NB4 (cell line): Measurements from ENCODE around the gene ALKBH8.
"Not testable (repeated sequence)": the region's sequence is repeated elsewhere in the genome, so short reads cannot be mapped to it uniquely, and the experiment has no call there.

Source experiments
- DNase-seq: peaks from one replicate; pipeline ENCODE4 v3.0.0; 2010; ENCODE audit warnings: low read depth
- H3K4me3 ChIP-seq: one replicate; pipeline ENCODE4 v1.5.1; 2011; ENCODE audit warnings: mild to moderate bottlenecking, low read depth, low read length, moderate library complexity
- MYC ChIP-seq: IDR thresholded peaks from 2 replicates; pipeline ENCODE4 v1.6.1; 2011; ENCODE audit warnings: low read depth, low read length
- POLR2A ChIP-seq: IDR thresholded peaks from 2 replicates; pipeline ENCODE4 v1.6.1; 2011; ENCODE audit warnings: mild to moderate bottlenecking; ENCODE audit not compliant: insufficient read length; ENCODE audit errors: extremely low read depth
- TF ChIP-seq, protein P1 (sequence below): IDR thresholded peaks from 2 replicates; pipeline ENCODE4 v1.6.1; 2011; ENCODE audit warnings: low read depth, low read length
- TF ChIP-seq, protein P2 (sequence below): IDR thresholded peaks from one replicate; pipeline ENCODE4 v1.5.1; 2012; ENCODE audit warnings: low read depth, low read length

The ALKBH8 gene

DNA sequence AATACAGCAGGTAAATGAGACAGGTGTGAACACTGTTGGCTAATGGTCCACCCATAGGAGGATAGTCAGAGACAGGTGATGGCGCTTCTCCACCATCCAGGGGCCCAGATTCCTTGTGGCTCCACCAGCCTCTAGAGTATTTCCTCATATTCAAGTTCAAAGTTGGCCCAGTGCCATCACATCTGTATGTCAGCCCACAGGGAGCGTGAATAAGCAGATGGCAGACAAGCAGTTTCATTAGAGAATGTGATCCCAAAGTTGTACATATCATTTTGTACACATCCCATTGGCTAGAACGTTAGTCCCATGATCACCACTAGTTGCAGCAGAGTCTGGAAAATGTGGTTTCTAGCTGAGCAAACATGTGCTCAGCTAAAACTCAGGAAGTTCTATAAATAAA, 96.9 kb downstream of the ALKBH8 start:
- TF ChIP-seq, protein P1, sequence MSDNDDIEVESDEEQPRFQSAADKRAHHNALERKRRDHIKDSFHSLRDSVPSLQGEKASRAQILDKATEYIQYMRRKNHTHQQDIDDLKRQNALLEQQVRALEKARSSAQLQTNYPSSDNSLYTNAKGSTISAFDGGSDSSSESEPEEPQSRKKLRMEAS, result no peak
- TF ChIP-seq MYC (no peak), POLR2A (no peak)
- TF ChIP-seq, protein P2, sequence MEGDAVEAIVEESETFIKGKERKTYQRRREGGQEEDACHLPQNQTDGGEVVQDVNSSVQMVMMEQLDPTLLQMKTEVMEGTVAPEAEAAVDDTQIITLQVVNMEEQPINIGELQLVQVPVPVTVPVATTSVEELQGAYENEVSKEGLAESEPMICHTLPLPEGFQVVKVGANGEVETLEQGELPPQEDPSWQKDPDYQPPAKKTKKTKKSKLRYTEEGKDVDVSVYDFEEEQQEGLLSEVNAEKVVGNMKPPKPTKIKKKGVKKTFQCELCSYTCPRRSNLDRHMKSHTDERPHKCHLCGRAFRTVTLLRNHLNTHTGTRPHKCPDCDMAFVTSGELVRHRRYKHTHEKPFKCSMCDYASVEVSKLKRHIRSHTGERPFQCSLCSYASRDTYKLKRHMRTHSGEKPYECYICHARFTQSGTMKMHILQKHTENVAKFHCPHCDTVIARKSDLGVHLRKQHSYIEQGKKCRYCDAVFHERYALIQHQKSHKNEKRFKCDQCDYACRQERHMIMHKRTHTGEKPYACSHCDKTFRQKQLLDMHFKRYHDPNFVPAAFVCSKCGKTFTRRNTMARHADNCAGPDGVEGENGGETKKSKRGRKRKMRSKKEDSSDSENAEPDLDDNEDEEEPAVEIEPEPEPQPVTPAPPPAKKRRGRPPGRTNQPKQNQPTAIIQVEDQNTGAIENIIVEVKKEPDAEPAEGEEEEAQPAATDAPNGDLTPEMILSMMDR, result no peak
- peak; percentile 23 for DNase-seq
- no peak overlapping the region for H3K4me3 ChIP-seq

DNA sequence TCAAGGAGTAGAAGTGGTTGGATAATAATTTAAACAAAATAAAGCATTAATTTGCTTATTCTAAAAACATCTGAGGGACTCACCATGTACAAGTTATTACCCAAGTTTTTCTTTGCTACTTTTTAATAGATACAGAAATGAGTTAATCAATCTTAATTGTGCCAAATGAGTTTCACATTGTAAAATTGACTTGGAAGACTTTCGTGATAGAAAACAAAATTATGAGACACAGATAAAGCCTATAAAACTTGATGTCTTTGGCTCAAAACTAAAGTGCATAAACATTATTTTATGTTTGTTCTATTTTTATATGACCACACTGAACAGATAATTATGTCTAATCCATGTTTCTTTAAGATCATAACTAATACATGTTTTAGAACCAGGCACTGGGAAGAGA, 97.8 kb downstream of the ALKBH8 start:
- TF ChIP-seq, protein P1, result no peak
- TF ChIP-seq POLR2A, result no peak
- no peak for TF ChIP-seq MYC
- TF ChIP-seq, protein P2, result no peak
- no peak overlapping the region for H3K4me3 ChIP-seq
- DNase-seq, result no peak

DNA sequence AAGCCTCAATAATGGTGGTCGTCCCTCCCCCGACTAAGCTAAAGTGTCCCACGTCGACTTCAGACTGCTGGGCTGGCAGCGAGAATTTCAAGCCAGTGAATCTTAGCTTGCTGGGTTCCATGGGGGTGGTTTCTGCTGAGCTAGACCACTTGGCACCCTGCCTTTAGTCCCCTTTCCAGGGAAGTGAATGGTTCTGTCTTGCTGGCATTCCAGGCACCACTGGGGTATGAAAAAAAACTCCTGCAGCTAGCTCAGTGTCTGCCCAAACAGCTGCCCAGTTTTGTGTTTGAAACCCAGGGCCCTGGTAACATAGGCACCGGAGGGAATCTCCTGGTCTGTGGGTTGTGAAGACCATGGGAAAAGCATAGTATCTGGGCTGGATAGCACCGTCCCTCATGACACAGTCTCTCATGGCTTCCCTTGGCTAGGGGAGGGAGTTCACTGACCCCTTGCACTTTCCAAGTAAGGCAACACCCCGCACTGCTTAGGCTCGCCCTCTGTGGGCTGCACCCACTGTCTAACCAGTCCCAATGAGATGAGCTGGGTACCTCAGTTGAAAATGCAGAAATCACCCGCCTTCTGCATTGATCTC, 99.2 kb downstream of the ALKBH8 start:
- DNase-seq, H3K4me3 ChIP-seq: not testable (repeated sequence)

DNA sequence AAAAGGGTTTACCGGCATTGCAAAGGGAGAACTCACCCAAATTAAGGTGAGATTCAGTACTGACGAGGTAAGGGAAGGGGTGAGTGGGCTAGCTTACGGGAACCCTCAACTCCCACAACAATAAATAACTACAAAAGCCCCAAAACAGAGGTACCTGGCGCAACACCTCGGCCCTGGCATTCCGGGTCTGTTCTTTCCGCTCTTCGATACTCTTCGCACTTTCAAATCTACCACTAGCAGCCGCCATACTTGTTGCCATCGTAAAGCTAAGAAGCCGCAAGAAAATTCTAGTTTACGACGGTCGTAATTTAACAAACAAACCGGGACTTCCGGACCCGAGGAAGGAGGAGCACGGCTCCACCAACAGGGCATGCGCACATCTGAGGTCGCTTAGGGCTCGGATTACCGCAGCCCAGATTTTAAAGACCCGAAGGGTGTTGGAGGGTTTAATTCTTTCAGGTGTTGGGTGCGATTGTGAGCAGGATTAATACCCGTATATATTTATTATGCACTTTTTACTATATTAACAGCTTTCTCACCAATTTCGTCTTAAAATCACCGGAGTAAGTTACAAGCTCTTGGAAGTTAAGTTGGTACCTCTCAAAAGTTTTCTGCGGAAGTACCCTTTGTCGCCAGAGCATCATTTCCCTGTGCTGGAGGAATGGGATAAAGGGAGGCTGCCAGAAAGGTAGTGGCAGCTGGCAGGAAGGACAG, 107.8 kb downstream of the ALKBH8 start, which contains the start of gene CWF19L2:
TSS of gene CWF19L2 (minus strand) at position 268 of the 714 bp plus-strand sequence. CDS start at position 259, 9 bp downstream.
- TF ChIP-seq, protein P2, result no peak
- TF ChIP-seq POLR2A (peak; percentile 64), MYC (0 out of 2 replicates have a peak, but pooled peaks have one; percentile 34)
- TF ChIP-seq, protein P1, result no peak
- H3K4me3 ChIP-seq, result peak within 1 kb of the TSS; percentile 91
- DNase-seq, result peak; percentile 94

DNA sequence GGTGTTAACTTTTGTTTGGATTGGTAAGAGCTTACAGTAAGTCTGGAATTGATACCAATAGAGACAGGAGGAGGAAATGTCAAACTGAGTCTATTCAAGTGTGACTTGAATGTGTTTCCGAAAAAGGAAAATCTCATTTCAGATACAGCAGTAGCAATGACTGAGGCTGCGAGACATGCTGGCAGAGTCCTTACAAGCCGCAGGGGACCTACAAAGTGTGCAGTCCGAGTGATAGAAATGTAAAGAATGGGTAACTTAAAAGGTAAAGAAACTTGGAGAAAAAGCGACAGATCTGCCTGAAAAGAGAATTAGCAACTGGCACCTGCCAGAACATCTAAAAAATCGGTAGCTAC, 108.4 kb downstream of the ALKBH8 start:
- H3K4me3 ChIP-seq, result peak overlapping the region; percentile 91
- peak; percentile 52 for DNase-seq
- TF ChIP-seq MYC (no peak), POLR2A (no peak)
- TF ChIP-seq, protein P1, result no peak
- TF ChIP-seq, protein P2, result no peak

DNA sequence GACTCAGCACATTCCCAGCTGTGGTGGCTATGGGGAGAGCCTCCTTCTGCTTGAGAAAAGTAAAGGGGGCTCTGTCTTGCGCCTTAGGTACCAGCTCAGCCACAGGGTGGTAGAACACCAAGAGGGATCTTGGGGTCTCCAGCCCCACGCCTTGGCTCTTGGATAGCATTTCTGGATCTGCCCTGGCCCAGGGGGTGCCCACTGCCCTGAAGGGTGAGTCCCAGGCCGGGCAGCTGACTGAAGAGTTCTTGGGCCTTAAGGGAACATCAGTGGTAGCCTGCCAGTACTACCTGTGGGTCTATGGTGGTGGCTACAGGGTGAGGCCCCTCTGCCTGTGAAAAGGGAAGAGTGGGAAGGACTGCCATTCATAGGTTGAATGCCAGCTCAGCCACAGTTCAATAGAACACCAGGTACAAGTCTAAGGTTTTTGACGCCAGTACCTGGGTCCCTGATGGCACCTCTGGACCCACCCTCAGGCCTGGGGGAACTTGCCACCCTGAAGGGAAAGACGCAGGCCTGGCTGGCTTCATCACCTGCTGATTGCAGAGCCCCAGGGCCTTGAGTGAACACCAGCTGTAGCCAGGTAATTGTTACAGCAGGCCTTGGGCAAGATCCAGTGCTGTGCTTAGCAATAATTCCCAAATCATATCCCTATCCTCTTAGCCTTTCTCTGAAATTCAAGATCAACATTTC, 111.8 kb downstream of the ALKBH8 start:
- TF ChIP-seq POLR2A, result no peak
- TF ChIP-seq, protein P1, result no peak
- TF ChIP-seq, protein P2, result no peak
- no peak for TF ChIP-seq MYC
- no peak for DNase-seq
- no peak overlapping the region for H3K4me3 ChIP-seq
